Stimulated activated CD4-positive, alpha-beta T cell treated with anti-CD3 and anti-CD28 coated beads, Interleukin-4, amount 100 ng/mL, for 48 hours (primary cell): Measurements from ENCODE around the gene CIZ1.

ENCODE experiments used
- DNase-seq, 2 donors: peaks; one replicate each; pipeline ENCODE4 v3.0.0-alpha.2; 2020; ENCODE audit warnings: low read depth in 2 of 2

The CIZ1 gene

GRCh38 chr9:128213746-128214497, 22.6 kb upstream of the CIZ1 start:
- DNase-seq, result no peak

- DNase-seq, result no peak
Measured at GRCh38 chr9:128211981-128212281, 20.6 kb upstream of the CIZ1 start.

- DNase-seq, result no peak
Measured at GRCh38 chr9:128211186-128211980, 20.0 kb upstream of the CIZ1 start.

GRCh38 chr9:128208946-128209669, 17.7 kb upstream of the CIZ1 start:
- no peak for DNase-seq

- no peak for DNase-seq
Measured at GRCh38 chr9:128208386-128208785, 17.0 kb upstream of the CIZ1 start.

GRCh38 chr9:128206916-128207910, 15.8 kb upstream of the CIZ1 start:
- DNase-seq, result no peak

GRCh38 chr9:128206484-128206883, 15.1 kb upstream of the CIZ1 start:
- no peak for DNase-seq

- DNase-seq, result no peak
Measured at GRCh38 chr9:128205296-128205944, 14.0 kb upstream of the CIZ1 start.

GRCh38 chr9:128204858-128205257, 13.5 kb upstream of the CIZ1 start:
- DNase-seq, result no peak

- peak in 1 of 2 donors; percentile 8 for DNase-seq
Measured at GRCh38 chr9:128203707-128204551, 12.6 kb upstream of the CIZ1 start.

- DNase-seq, result peak; percentile 53 to 56
Measured at GRCh38 chr9:128203024-128203706, 11.8 kb upstream of the CIZ1 start, which contains the start of gene DNM1. DNM1 (plus strand) TSS chr9:128203379; CDS start chr9:128203471, 92 bp downstream.

- no peak for DNase-seq
Measured at GRCh38 chr9:128202648-128203023, 11.3 kb upstream of the CIZ1 start.

- DNase-seq, result no peak
Measured at GRCh38 chr9:128201441-128202369, 10.3 kb upstream of the CIZ1 start.

- DNase-seq, result no peak
Measured at GRCh38 chr9:128193469-128194096, 2.2 kb upstream of the CIZ1 start.

- peak in 1 of 2 donors; percentile 42 for DNase-seq
Measured at GRCh38 chr9:128192601-128193371, 1.4 kb upstream of the CIZ1 start.

GRCh38 chr9:128190516-128191405, 611 bp downstream of the CIZ1 start:
- no peak for DNase-seq
